CD4-positive, alpha-beta T cell (primary cell): ENCODE measurements around the gene ESYT2. TPM values are rescaled to one million over a fixed set of nuclear protein-coding genes. Genes with fewer than 3 reads are reported as not detected.
A peak's percentile ranks its signal among the peaks of the same experiment; 100 is the strongest.

Experiments used
- ATAC-seq: fragments of 200-7000 bp; cut with Tn5 transposase; one replicate; pipeline ENCODE4 v1.10.0; 2022; ENCODE audit warnings: mild to moderate bottlenecking; ENCODE audit not compliant: poor library complexity
- CTCF ChIA-PET: fragments of 350-600 bp; sonication (Branson Sonifier 250); formaldehyde crosslinking; loops from one replicate; lab custom pipeline; 2021; ENCODE audit warnings: antibody characterized with exemption, inconsistent platforms; lab: Charles Lee
- POLR2A ChIA-PET: fragments of 350-600 bp; sonication (Branson Sonifier 250); formaldehyde crosslinking; loops from one replicate; lab custom pipeline; 2021; ENCODE audit warnings: antibody characterized with exemption, inconsistent platforms; lab: Charles Lee
- DNase-seq, 14 experiments: peaks; one replicate each; pipeline ENCODE4 v3.0.0-alpha.2; 2013 to 2020; ENCODE audit warnings: mixed read lengths in 2 of 14
- H3K27ac ChIP-seq, 2 donors: one replicate each; pipeline versions ENCODE4 v1.5.1 to v1.7.0; 2013; ENCODE audit warnings: low read length in 2 of 2, low read depth in 1 of 2, mild to moderate bottlenecking in 1 of 2
- H3K27me3 ChIP-seq, 2 experiments: 1 replicate in 1 of 2; 2 replicates in 1 of 2; pipeline versions ENCODE4 v1.6.1 to v1.7.0; 2013; ENCODE audit warnings: low read length in 2 of 2, control low read depth in 1 of 2, mild to moderate bottlenecking in 1 of 2, moderate library complexity in 1 of 2; ENCODE audit not compliant: insufficient read depth in 2 of 2, control insufficient read depth in 1 of 2
- H3K36me3 ChIP-seq: one replicate; pipeline ENCODE4 v1.6.1; 2013; ENCODE audit warnings: low read length, control low read depth; ENCODE audit not compliant: insufficient read depth
- H3K4me1 ChIP-seq: one replicate; pipeline ENCODE4 v1.6.1; 2013; ENCODE audit warnings: low read length, control low read depth; ENCODE audit not compliant: insufficient read depth
- H3K4me3 ChIP-seq: one replicate; pipeline ENCODE4 v1.5.1; 2013; ENCODE audit warnings: mild to moderate bottlenecking, low read length, moderate library complexity
- H3K9me3 ChIP-seq, 2 experiments: 1 replicate in 1 of 2; 2 replicates in 1 of 2; pipeline versions ENCODE4 v1.6.1 to v1.7.0; 2013; ENCODE audit warnings: low read length in 2 of 2, mild to moderate bottlenecking in 2 of 2, control low read depth in 1 of 2, moderate library complexity in 1 of 2; ENCODE audit not compliant: control insufficient read depth in 1 of 2, insufficient read depth in 1 of 2
- H3K27ac Mint-ChIP-seq: one replicate; pipeline ENCODE4 v1.8.0; 2020; ENCODE audit warnings: mixed read lengths
- H3K27me3 Mint-ChIP-seq: one replicate; pipeline ENCODE4 v1.8.0; 2021; ENCODE audit warnings: mixed read lengths
- H3K36me3 Mint-ChIP-seq: one replicate; pipeline ENCODE4 v1.8.0; 2021; ENCODE audit warnings: low read depth, mixed read lengths
- H3K4me1 Mint-ChIP-seq: one replicate; pipeline ENCODE4 v1.8.0; 2021; ENCODE audit warnings: low read depth, mixed read lengths
- H3K4me3 Mint-ChIP-seq: one replicate; pipeline ENCODE4 v1.8.0; 2020; ENCODE audit warnings: mild to moderate bottlenecking, mixed read lengths
- H3K9me3 Mint-ChIP-seq: one replicate; pipeline ENCODE4 v1.8.0; 2020; ENCODE audit warnings: mixed read lengths
- CTCF ChIP-seq: fragments of 200-600 bp; IDR thresholded peaks from one replicate; pipeline ENCODE4 v1.8.0; 2022; ENCODE audit warnings: antibody characterized with exemption, mild to moderate bottlenecking
- intact Hi-C, 2 experiments: fragments of 100-400 bp; cut with DNase I in 1 of 2; cut with micrococcal nuclease in 1 of 2; formaldehyde crosslinking; loops; one replicate each; pipeline versions ENCODE4 v1.15.1 to v1.9.0; 2023 to 2025; cut with DNase I, micrococcal nuclease
- total RNA-seq, 174 experiments: library from RNA in 2 of 174; stranded (reverse) in 2 of 174; gene quantifications; one replicate each; pipeline ENCODE4 v1.2.3 and lab custom pipeline; 2021 to 2026

The ESYT2 gene
- total RNA-seq, 2 experiments from 2014 or later = 106 to 112 TPM

DNA sequence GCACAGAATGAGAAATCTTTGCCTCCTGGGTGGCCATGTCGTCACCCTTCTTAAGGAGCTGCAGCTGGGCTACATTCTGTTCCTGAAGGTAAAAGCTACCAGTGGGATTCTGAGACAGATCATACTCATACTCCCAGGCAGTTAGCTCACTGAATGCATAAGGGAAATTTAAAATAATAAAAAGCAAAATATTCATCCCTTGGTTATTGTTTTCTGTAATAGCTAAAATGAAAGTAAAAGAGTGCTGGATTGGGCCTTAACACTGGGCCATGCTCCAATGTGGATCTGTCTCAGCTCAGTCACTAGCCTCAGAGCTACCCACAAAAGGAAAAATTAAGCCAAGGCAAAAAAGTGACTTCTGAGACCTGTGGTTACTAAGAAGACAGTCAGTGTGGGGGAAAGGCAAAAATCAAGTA, 18.1 kb upstream of the ESYT2 start:
- CTCF ChIA-PET = no interaction called here

DNA sequence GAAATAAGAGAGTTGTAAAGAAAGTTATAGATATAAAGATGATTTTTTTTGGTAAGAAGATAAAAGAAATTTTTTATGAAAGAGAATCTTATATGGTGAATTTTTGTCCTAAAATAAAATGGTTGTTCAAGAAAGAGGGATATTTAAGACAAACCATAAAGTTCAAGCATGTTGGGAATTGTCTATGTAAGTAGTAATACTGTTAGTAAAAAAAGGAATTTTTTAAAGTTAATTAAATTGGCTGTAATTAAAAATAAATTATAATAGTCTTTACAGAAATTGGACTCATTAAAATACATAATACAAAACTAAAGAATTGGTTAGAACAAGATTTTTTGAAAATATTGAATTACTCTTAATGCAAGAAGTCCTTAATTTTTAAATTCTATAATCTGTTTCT, 17.0 kb upstream of the ESYT2 start:
- peaks cover 38% of the 10 kb centered on the region for H3K4me1 Mint-ChIP-seq
- no peak overlapping the region for H3K4me3 Mint-ChIP-seq
- POLR2A ChIA-PET = interaction anchor here (0.7 to 3.0 kb wide), 6 partner anchors 16 to 142 kb away, joined by 3 to 34 read pairs (median 6); partner anchors contain the start of genes ESYT2 and NCAPG2

More for the DNA sequence above, 18.1 kb upstream of the ESYT2 start:
- Histone ChIP-seq H3K4me1 (peaks cover 21% of the 10 kb centered on the region), H3K36me3 (no peaks in the 10 kb centered on the region), H3K9me3 (peaks cover 0 to 7% of the 10 kb centered on the region in 2 experiments), H3K27ac (peak overlapping the region; percentile 35 to 53), H3K27me3 (no peaks in the 10 kb centered on the region), H3K4me3 (peak overlapping the region; percentile 43)
- TF ChIP-seq CTCF = no peak
- ATAC-seq (peak; percentile 60), DNase-seq (peak in 3 of 14 experiments; percentile 33 to 44 (median 38))
- Mint-ChIP-seq H3K27ac (peak overlapping the region; percentile 76), H3K36me3 (no peaks in the 10 kb centered on the region), H3K4me3 (peak overlapping the region; percentile 87), H3K4me1 (peaks cover 31% of the 10 kb centered on the region), H3K9me3 (no peaks in the 10 kb centered on the region), H3K27me3 (no peaks in the 10 kb centered on the region)
- POLR2A ChIA-PET = interaction anchor here (0.7 to 3.0 kb wide), 13 partner anchors 9 to 143 kb away, joined by 3 to 34 read pairs (median 6); partner anchors contain the start of genes DYNC2I1, ESYT2 and NCAPG2
- intact Hi-C loops = no loop called here

GRCh38 chr7:158843771-158844170, 14.5 kb upstream of the ESYT2 start:
- no peaks in the 10 kb centered on the region for H3K9me3 Mint-ChIP-seq
- no peaks in the 10 kb centered on the region for H3K27me3 Mint-ChIP-seq
- intact Hi-C loops = no loop called here
- no peaks in the 10 kb centered on the region for H3K27me3 ChIP-seq
- H3K36me3 ChIP-seq = no peaks in the 10 kb centered on the region
- no peaks in the 10 kb centered on the region for H3K9me3 ChIP-seq
- H3K27ac Mint-ChIP-seq = no peak overlapping the region
- H3K4me1 ChIP-seq = peaks cover 13% of the 10 kb centered on the region
- no peak overlapping the region for H3K27ac ChIP-seq
- no peak overlapping the region for H3K4me3 ChIP-seq
- no peak for DNase-seq
- no peak overlapping the region for H3K4me3 Mint-ChIP-seq
- TF ChIP-seq CTCF = no peak
- ATAC-seq = no peak
- H3K36me3 Mint-ChIP-seq = no peaks in the 10 kb centered on the region
- ChIA-PET POLR2A (no interaction called here), CTCF (no interaction called here)
- peaks cover 32% of the 10 kb centered on the region for H3K4me1 Mint-ChIP-seq

More for the DNA sequence above, 17.0 kb upstream of the ESYT2 start:
- TF ChIP-seq CTCF = no peak
- Mint-ChIP-seq H3K27ac (peak overlapping the region; percentile 76), H3K27me3 (no peaks in the 10 kb centered on the region), H3K36me3 (no peaks in the 10 kb centered on the region), H3K9me3 (no peaks in the 10 kb centered on the region)
- CTCF ChIA-PET = no interaction called here
- H3K27me3 ChIP-seq = no peaks in the 10 kb centered on the region
- peaks cover 0 to 7% of the 10 kb centered on the region in 2 experiments for H3K9me3 ChIP-seq
- DNase-seq = no peak
- peaks cover 25% of the 10 kb centered on the region for H3K4me1 ChIP-seq
- H3K27ac ChIP-seq = no peak overlapping the region
- no peak for ATAC-seq
- no peaks in the 10 kb centered on the region for H3K36me3 ChIP-seq
- intact Hi-C loops = no loop called here
- no peak overlapping the region for H3K4me3 ChIP-seq
